HEK293T (cell line): ENCODE data around the gene ADH1A.

Source experiments
- CTCF ChIA-PET: fragments of 350-600 bp; formaldehyde crosslinking; extraction: SDS; loops from one replicate; lab custom pipeline; 2021; ENCODE audit warnings: antibody characterized with exemption, inconsistent platforms; lab: Yijun Ruan, JAX
- POLR2A ChIA-PET: fragments of 350-600 bp; formaldehyde crosslinking; extraction: SDS; loops from one replicate; lab custom pipeline; 2020; ENCODE audit warnings: antibody characterized with exemption, inconsistent platforms; lab: Yijun Ruan, JAX
- DNase-seq: peaks from one replicate; pipeline ENCODE4 v3.0.0; 2012; ENCODE audit warnings: mixed read lengths; ENCODE audit errors: extremely low spot score
- ARNT ChIP-seq: fragments of 450-650 bp; IDR thresholded peaks from 2 replicates; pipeline ENCODE4 v1.6.1; 2017; ENCODE audit warnings: mild to moderate bottlenecking
- BHLHE40 ChIP-seq: fragments of 450-650 bp; IDR thresholded peaks from 2 replicates; pipeline ENCODE4 v1.6.1; 2016; ENCODE audit warnings: mild to moderate bottlenecking, moderate library complexity, borderline replicate concordance
- CTBP1 ChIP-seq: fragments of 450-650 bp; IDR thresholded peaks from 2 replicates; pipeline ENCODE4 v1.6.1; 2016; ENCODE audit warnings: borderline replicate concordance
- ELF4 ChIP-seq: fragments of 450-650 bp; IDR thresholded peaks from 2 replicates; pipeline ENCODE4 v1.6.1; 2017; ENCODE audit warnings: antibody characterized with exemption
- FOXA1 ChIP-seq: fragments of 450-650 bp; IDR thresholded peaks from 2 replicates; pipeline ENCODE4 v1.6.1; 2016; ENCODE audit warnings: mild to moderate bottlenecking
- FOXK2 ChIP-seq: fragments of 450-650 bp; IDR thresholded peaks from 2 replicates; pipeline ENCODE4 v1.6.1; 2016; ENCODE audit warnings: mild to moderate bottlenecking
- FOXM1 ChIP-seq: fragments of 450-650 bp; IDR thresholded peaks from 2 replicates; pipeline ENCODE4 v1.6.1; 2017; ENCODE audit warnings: mild to moderate bottlenecking, borderline replicate concordance
- HDGF ChIP-seq: fragments of 450-650 bp; IDR thresholded peaks from 2 replicates; pipeline ENCODE4 v1.6.1; 2017; ENCODE audit warnings: antibody characterized with exemption, borderline replicate concordance
- L3MBTL2 ChIP-seq: fragments of 450-650 bp; conservative IDR thresholded peaks from 2 replicates; pipeline ENCODE4 v1.6.1; 2016; ENCODE audit warnings: mild to moderate bottlenecking
- LEF1 ChIP-seq: fragments of 450-650 bp; IDR thresholded peaks from 2 replicates; pipeline ENCODE4 v1.6.1; 2017; ENCODE audit warnings: mild to moderate bottlenecking, borderline replicate concordance
- NFRKB ChIP-seq: fragments of 450-650 bp; IDR thresholded peaks from 2 replicates; pipeline ENCODE4 v1.6.1; 2016; ENCODE audit warnings: mild to moderate bottlenecking, moderate library complexity
- PKNOX1 ChIP-seq: fragments of 450-650 bp; IDR thresholded peaks from 2 replicates; pipeline ENCODE4 v1.6.1; 2016
- SP1 ChIP-seq: fragments of 450-650 bp; IDR thresholded peaks from 2 replicates; pipeline ENCODE4 v1.6.1; 2017
- SUZ12 ChIP-seq: fragments of 450-650 bp; IDR thresholded peaks from 2 replicates; pipeline ENCODE4 v1.6.1; 2016; ENCODE audit warnings: mild to moderate bottlenecking
- TARDBP ChIP-seq: fragments of 450-650 bp; IDR thresholded peaks from 2 replicates; pipeline ENCODE4 v1.6.1; 2016
- ZNF384 ChIP-seq: fragments of 450-650 bp; IDR thresholded peaks from 2 replicates; pipeline ENCODE4 v1.6.1; 2016

ADH1A gene

GRCh38 chr4:99293357-99293756 lies 2.6 kb upstream of the ADH1A start:
- POLR2A ChIA-PET, result no interaction called here
- CTCF ChIA-PET, result no interaction called here
- TF ChIP-seq PKNOX1, result no peak
- TF ChIP-seq L3MBTL2, result no peak
- TF ChIP-seq FOXA1, result no peak
- TF ChIP-seq SUZ12, result no peak
- TF ChIP-seq ELF4, result no peak
- TF ChIP-seq NFRKB, result no peak
- no peak for TF ChIP-seq FOXM1
- no peak for TF ChIP-seq FOXK2
- TF ChIP-seq CTBP1, result no peak
- TF ChIP-seq LEF1, result no peak
- no peak for TF ChIP-seq ZNF384
- TF ChIP-seq SP1, result no peak
- no peak for TF ChIP-seq TARDBP
- no peak for TF ChIP-seq BHLHE40
- no peak for TF ChIP-seq HDGF
- TF ChIP-seq ARNT, result no peak

GRCh38 chr4:99285387-99285786 lies 5.4 kb downstream of the ADH1A start:
- no peak for TF ChIP-seq FOXK2
- no peak for TF ChIP-seq LEF1
- no peak for TF ChIP-seq CTBP1
- TF ChIP-seq L3MBTL2, result no peak
- TF ChIP-seq BHLHE40, result no peak
- no peak for TF ChIP-seq NFRKB
- TF ChIP-seq SUZ12, result no peak
- TF ChIP-seq FOXA1, result no peak
- no peak for TF ChIP-seq HDGF
- TF ChIP-seq TARDBP, result no peak
- no peak for TF ChIP-seq ZNF384
- TF ChIP-seq FOXM1, result no peak
- no peak for TF ChIP-seq ELF4
- TF ChIP-seq ARNT, result no peak
- DNase-seq, result no peak
- POLR2A ChIA-PET, result no interaction called here
- CTCF ChIA-PET, result no interaction called here

More at GRCh38 chr4:99293357-99293756, 2.6 kb upstream of the ADH1A start:
- no peak for DNase-seq

DNA sequence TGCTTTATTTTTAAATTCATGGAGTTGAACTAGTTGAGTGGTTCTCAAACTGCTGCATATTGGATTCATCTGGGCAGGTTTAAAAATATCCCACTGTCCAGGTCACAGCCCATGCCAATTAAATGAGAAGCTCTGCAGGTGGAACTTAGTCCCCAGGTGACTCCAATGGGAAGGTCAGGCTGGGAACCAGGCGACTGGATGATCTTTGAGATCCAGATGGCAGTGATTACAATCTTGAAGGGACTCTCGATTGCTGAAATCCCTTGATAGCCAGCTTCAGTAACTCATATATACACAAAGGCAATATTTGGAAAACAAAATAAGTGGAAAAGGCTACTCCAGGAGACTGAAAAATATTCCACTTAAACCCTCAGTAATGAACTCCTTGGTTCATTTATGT lies 8.1 kb downstream of the ADH1A start:
- POLR2A ChIA-PET, result no interaction called here
- CTCF ChIA-PET, result no interaction called here
- no peak for DNase-seq
- no peak for TF ChIP-seq CTBP1
- no peak for TF ChIP-seq TARDBP
- no peak for TF ChIP-seq FOXK2
- no peak for TF ChIP-seq LEF1
- no peak for TF ChIP-seq SP1
- no peak for TF ChIP-seq NFRKB
- TF ChIP-seq FOXM1, result no peak
- TF ChIP-seq ELF4, result no peak
- TF ChIP-seq BHLHE40, result no peak
- no peak for TF ChIP-seq ZNF384
- TF ChIP-seq SUZ12, result no peak
- no peak for TF ChIP-seq ARNT
- no peak for TF ChIP-seq FOXA1
- TF ChIP-seq PKNOX1, result no peak
- no peak for TF ChIP-seq HDGF
- no peak for TF ChIP-seq L3MBTL2

DNA sequence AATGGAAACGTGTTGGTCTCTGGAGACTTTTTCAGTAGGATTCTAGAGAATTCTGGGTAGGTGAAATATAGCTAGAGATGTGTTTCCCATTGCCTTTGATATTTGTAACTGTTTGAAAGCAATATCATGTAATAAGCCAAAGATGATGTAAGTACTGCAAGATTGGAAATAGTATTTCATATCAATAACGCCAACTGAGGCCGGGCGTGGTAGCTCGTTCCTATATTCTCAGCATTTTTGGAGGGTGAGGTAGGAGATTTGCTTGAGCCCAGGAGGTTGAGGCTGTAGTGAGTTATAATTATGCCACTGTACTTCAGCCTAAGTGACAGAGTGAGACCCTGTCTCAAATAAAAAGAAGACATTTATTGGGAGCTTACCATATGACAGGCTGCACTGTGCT lies 9.5 kb downstream of the ADH1A start:
- POLR2A ChIA-PET, result no interaction called here
- TF ChIP-seq HDGF, result no peak
- no peak for TF ChIP-seq ELF4
- no peak for TF ChIP-seq NFRKB
- no peak for TF ChIP-seq ARNT
- no peak for TF ChIP-seq FOXA1
- no peak for TF ChIP-seq SP1
- TF ChIP-seq SUZ12, result no peak
- TF ChIP-seq LEF1, result no peak
- TF ChIP-seq TARDBP, result no peak
- no peak for TF ChIP-seq PKNOX1
- CTCF ChIA-PET, result no interaction called here
- no peak for DNase-seq

DNA sequence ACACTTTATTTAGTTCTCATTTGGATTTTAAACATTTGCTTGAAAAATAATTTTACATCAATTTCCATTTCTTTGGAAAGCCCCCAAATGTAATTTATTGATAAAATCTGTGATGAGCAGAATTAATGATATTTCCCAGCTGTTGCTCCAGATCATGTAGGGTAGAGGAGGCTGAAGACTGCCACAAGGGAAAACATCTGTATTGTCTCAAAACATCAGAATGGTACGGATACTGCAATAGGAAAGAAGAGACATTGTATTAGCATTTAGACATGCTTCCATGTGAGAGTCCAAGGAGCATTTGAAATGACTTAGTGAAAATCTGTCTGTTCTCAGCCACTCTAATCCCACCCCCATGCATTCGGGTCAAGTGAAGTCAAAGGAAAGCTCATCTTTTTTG lies 14.4 kb downstream of the ADH1A start:
- no peak for DNase-seq
- POLR2A ChIA-PET, result no interaction called here
- TF ChIP-seq SUZ12, result no peak
- no peak for TF ChIP-seq ARNT
- no peak for TF ChIP-seq BHLHE40
- no peak for TF ChIP-seq PKNOX1
- no peak for TF ChIP-seq FOXK2
- no peak for TF ChIP-seq HDGF
- TF ChIP-seq TARDBP, result no peak
- no peak for TF ChIP-seq CTBP1
- no peak for TF ChIP-seq L3MBTL2
- TF ChIP-seq SP1, result no peak
- no peak for TF ChIP-seq LEF1
- no peak for TF ChIP-seq FOXA1
- CTCF ChIA-PET, result no interaction called here

DNA sequence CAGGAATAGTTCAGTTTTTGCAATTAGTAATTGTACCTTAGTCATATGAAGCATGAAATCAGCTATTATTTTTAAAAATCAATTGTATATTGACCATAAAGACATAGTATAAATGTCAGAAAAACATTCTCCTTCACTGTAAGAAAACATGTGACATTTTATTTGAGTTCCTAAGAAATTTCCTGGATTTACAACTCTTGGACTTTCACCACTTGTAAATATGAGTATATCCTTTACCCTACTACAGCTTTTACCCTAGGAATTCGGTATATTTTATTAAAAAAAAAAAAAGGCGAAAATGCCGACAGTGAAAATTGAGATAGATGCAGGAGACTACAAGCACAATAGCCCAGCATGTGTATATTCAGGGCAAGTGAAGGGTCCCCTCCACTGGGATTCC lies 14.9 kb downstream of the ADH1A start:
- TF ChIP-seq HDGF (no peak), FOXM1 (no peak), ELF4 (no peak), FOXK2 (no peak), ZNF384 (no peak), PKNOX1 (no peak), CTBP1 (no peak), SUZ12 (no peak)
- no peak for DNase-seq
- CTCF ChIA-PET, result no interaction called here
- POLR2A ChIA-PET, result no interaction called here
